ENCODE data around the gene PRKG1. TPM values are rescaled to one million over a fixed set of nuclear protein-coding genes. Genes with fewer than 3 reads are reported as not detected.

Gene PRKG1
- total RNA-seq, 1 experiment from 2014 or later: 0.21 TPM

DNA sequence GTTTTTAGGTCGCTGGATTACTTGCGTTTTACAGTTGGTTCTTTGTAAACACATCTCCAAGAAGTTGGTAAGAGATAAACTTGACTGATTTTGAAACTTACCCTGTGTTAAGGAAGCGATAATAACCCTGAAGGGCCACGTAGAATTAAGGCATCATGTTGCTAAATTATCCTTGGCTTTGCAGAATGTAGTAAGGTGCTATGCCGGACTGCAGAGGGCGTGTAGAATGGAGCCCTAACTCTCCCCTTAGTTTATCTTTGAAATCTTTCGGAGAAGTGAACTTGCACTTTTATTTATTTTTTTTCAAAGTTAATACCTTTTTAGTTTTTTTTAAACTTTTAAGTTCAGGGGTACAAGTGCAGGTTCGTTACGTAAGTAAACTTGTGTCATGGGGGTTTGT lies 1031.0 kb downstream of the PRKG1 start:
- BruUV-seq (replicated peaks): no TSS peak
- H3K4me1 Mint-ChIP-seq (ENCODE audit: low read depth, unreplicated experiment): no peaks in the 10 kb centered on the region
- no peak for DNase-seq
- CTCF ChIA-PET: no interaction called here
- intact Hi-C loops (cut with micrococcal nuclease; ENCODE audit: unreplicated experiment): no loop called here
- no peaks in the 10 kb centered on the region for H3K9me3 Mint-ChIP-seq (ENCODE audit: low read depth, unreplicated experiment)
- H3K4me3 Mint-ChIP-seq (ENCODE audit: low read depth, unreplicated experiment): no peak overlapping the region
- H3K27ac Mint-ChIP-seq (ENCODE audit: unreplicated experiment): no peak overlapping the region
- no peaks in the 10 kb centered on the region for H3K36me3 Mint-ChIP-seq (ENCODE audit: insufficient read depth, unreplicated experiment)
- TF ChIP-seq, protein P1, sequence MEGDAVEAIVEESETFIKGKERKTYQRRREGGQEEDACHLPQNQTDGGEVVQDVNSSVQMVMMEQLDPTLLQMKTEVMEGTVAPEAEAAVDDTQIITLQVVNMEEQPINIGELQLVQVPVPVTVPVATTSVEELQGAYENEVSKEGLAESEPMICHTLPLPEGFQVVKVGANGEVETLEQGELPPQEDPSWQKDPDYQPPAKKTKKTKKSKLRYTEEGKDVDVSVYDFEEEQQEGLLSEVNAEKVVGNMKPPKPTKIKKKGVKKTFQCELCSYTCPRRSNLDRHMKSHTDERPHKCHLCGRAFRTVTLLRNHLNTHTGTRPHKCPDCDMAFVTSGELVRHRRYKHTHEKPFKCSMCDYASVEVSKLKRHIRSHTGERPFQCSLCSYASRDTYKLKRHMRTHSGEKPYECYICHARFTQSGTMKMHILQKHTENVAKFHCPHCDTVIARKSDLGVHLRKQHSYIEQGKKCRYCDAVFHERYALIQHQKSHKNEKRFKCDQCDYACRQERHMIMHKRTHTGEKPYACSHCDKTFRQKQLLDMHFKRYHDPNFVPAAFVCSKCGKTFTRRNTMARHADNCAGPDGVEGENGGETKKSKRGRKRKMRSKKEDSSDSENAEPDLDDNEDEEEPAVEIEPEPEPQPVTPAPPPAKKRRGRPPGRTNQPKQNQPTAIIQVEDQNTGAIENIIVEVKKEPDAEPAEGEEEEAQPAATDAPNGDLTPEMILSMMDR (IDR thresholded peaks at IDR 0.05; ENCODE audit: unreplicated experiment): no peak
- H3K27me3 Mint-ChIP-seq (ENCODE audit: unreplicated experiment): no peaks in the 10 kb centered on the region

DNA sequence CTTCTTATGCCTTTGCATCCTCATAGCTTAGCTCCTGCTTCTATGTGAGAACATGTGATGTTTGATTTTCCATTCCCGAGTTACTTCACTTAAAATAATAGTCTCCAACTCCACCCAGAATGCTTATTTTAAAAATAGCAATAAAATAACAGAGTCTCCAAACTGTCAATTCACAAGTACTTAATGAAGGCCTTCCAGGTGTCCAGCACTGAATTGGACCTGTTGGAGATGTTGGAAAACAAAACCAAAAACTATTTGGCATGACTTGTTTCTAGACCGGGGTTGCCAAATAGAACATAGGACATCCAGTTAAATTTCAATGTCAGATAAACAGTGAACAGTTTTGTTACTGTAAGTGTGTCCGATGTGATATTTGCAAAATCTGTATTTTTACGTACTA lies 1031.7 kb downstream of the PRKG1 start:
- Mint-ChIP-seq H3K4me3 (ENCODE audit: low read depth, unreplicated experiment) (no peak overlapping the region), H3K9me3 (ENCODE audit: low read depth, unreplicated experiment) (no peaks in the 10 kb centered on the region), H3K36me3 (ENCODE audit: insufficient read depth, unreplicated experiment) (no peaks in the 10 kb centered on the region), H3K27me3 (ENCODE audit: unreplicated experiment) (no peaks in the 10 kb centered on the region), H3K4me1 (ENCODE audit: low read depth, unreplicated experiment) (no peaks in the 10 kb centered on the region), H3K27ac (ENCODE audit: unreplicated experiment) (no peak overlapping the region)
- CTCF ChIA-PET: no interaction called here
- TF ChIP-seq, protein P1 (IDR thresholded peaks at IDR 0.05; ENCODE audit: unreplicated experiment): no peak
- BruUV-seq (replicated peaks): no TSS peak
- no peak for DNase-seq
- intact Hi-C loops (cut with micrococcal nuclease; ENCODE audit: unreplicated experiment): no loop called here

DNA sequence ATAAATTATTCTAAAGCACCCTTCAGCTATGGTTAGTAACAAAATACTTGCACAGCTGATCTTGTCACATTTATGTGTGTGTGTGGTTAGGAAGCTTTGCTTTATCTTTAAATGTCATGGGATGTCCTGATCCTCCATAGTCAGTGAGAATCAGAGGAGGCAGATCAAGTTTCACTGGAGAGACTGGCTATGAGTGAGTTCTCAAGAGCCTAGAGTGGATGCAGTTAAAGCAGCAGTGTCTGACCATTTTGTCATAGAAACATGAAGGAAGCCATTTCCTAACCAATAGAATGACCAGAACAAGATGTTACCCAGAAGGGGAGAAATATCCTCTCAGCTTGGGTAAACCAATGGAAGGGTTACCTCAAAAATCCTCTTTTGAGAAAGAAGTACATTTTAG lies 1032.6 kb downstream of the PRKG1 start:
- TF ChIP-seq, protein P1 (IDR thresholded peaks at IDR 0.05; ENCODE audit: unreplicated experiment): no peak
- intact Hi-C loops (cut with micrococcal nuclease; ENCODE audit: unreplicated experiment): no loop called here
- Mint-ChIP-seq H3K27ac (ENCODE audit: unreplicated experiment) (no peak overlapping the region), H3K4me3 (ENCODE audit: low read depth, unreplicated experiment) (no peak overlapping the region), H3K27me3 (ENCODE audit: unreplicated experiment) (no peaks in the 10 kb centered on the region), H3K9me3 (ENCODE audit: low read depth, unreplicated experiment) (no peaks in the 10 kb centered on the region), H3K4me1 (ENCODE audit: low read depth, unreplicated experiment) (no peaks in the 10 kb centered on the region), H3K36me3 (ENCODE audit: insufficient read depth, unreplicated experiment) (no peaks in the 10 kb centered on the region)
- CTCF ChIA-PET: no interaction called here
- BruUV-seq (replicated peaks): no TSS peak
- DNase-seq: no peak

DNA sequence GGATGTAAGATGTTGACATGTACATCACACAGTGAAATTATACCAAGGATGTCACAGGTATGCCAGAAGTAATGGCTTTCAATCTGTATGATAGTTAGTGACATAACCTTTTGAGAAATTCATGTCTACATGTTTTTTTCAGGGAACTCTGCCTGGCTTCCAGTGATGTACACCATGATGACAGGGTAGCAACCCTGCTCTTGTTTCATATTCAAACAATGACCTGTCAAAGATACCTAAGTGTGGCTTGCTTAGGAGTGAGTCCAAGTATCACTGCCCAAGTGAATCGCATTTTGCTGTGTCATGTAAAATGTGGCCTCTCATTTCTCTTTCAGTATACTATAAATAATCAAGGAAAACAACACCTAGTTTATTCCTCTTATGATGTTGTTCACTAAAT lies 1033.9 kb downstream of the PRKG1 start:
- H3K36me3 Mint-ChIP-seq (ENCODE audit: insufficient read depth, unreplicated experiment): no peaks in the 10 kb centered on the region
- CTCF ChIA-PET: interaction anchor here (1.1 kb wide), 1 partner anchor 47 kb away, joined by 5 read pairs; no protein-coding TSS in a partner anchor
- no peak overlapping the region for H3K27ac Mint-ChIP-seq (ENCODE audit: unreplicated experiment)
- no peaks in the 10 kb centered on the region for H3K27me3 Mint-ChIP-seq (ENCODE audit: unreplicated experiment)
- no peaks in the 10 kb centered on the region for H3K9me3 Mint-ChIP-seq (ENCODE audit: low read depth, unreplicated experiment)
- no peak for DNase-seq
- H3K4me3 Mint-ChIP-seq (ENCODE audit: low read depth, unreplicated experiment): no peak overlapping the region
- intact Hi-C loops (cut with micrococcal nuclease; ENCODE audit: unreplicated experiment): no loop called here
- no TSS peak for BruUV-seq (replicated peaks)
- no peaks in the 10 kb centered on the region for H3K4me1 Mint-ChIP-seq (ENCODE audit: low read depth, unreplicated experiment)
- TF ChIP-seq, protein P1 (IDR thresholded peaks at IDR 0.05; ENCODE audit: unreplicated experiment): no peak
